Stimulated activated CD4-positive, alpha-beta T cell treated with anti-CD3 and anti-CD28 coated beads, Interleukin-4, amount 100 ng/mL, for 1 hour (primary cell): ENCODE data around the gene CADM4.

Experiments
- DNase-seq: peaks from one replicate; pipeline ENCODE4 v3.0.0-alpha.2; 2020

CADM4 gene

GRCh38 chr19:43631491-43631890 is 8.2 kb downstream of the CADM4 start:
- DNase-seq = no peak

GRCh38 chr19:43628646-43629326 is 10.9 kb downstream of the CADM4 start:
- no peak for DNase-seq

- DNase-seq = no peak
Observed at GRCh38 chr19:43626838-43627237, 12.8 kb downstream of the CADM4 start.

GRCh38 chr19:43625918-43626579 is 13.6 kb downstream of the CADM4 start:
- no peak for DNase-seq

GRCh38 chr19:43624933-43625332 is 14.7 kb downstream of the CADM4 start:
- DNase-seq = peak; percentile 89

- no peak for DNase-seq
Observed at GRCh38 chr19:43623889-43624670, 15.6 kb downstream of the CADM4 start.

GRCh38 chr19:43622956-43623355 is 16.7 kb downstream of the CADM4 start:
- no peak for DNase-seq

GRCh38 chr19:43622070-43622469 is 17.6 kb downstream of the CADM4 start:
- no peak for DNase-seq

- peak; percentile 88 for DNase-seq
Observed at GRCh38 chr19:43620061-43621001, 19.3 kb downstream of the CADM4 start.

- DNase-seq = peak; percentile 86
Observed at GRCh38 chr19:43619262-43620060, 20.2 kb downstream of the CADM4 start, which contains the start of gene ZNF428. TSS of gene ZNF428 (minus strand) at chr19:43619629. CDS start at chr19:43614304, 5,325 bp downstream.

GRCh38 chr19:43618921-43619261 is 20.8 kb downstream of the CADM4 start:
- DNase-seq = peak; percentile 48

- no peak for DNase-seq
Observed at GRCh38 chr19:43616954-43617353, 22.7 kb downstream of the CADM4 start.

GRCh38 chr19:43616306-43616705 is 23.3 kb downstream of the CADM4 start:
- no peak for DNase-seq

- no peak for DNase-seq
Observed at GRCh38 chr19:43612374-43612773, 27.3 kb downstream of the CADM4 start.

- DNase-seq = no peak
Observed at GRCh38 chr19:43611788-43612187, 27.9 kb downstream of the CADM4 start, which contains the start of gene SRRM5. TSS of gene SRRM5 (plus strand) at chr19:43612088. CDS start at chr19:43612122, 34 bp downstream.

- no peak for DNase-seq
Observed at GRCh38 chr19:43610493-43610892, 29.2 kb downstream of the CADM4 start.

GRCh38 chr19:43609872-43610271 is 29.8 kb downstream of the CADM4 start:
- DNase-seq = no peak

GRCh38 chr19:43607238-43608205 is 32.1 kb downstream of the CADM4 start:
- no peak for DNase-seq

GRCh38 chr19:43606569-43607229 is 33.0 kb downstream of the CADM4 start:
- no peak for DNase-seq
